ENCODE measurements around the gene TMEM126A. TPM values are rescaled to one million over a fixed set of nuclear protein-coding genes. Genes with fewer than 3 reads are reported as not detected.

Gene TMEM126A
- total RNA-seq, 2 experiments from 2014 or later: 17.0 to 19.5 TPM

GRCh38 chr11:85673393-85673792, 25.6 kb downstream of the TMEM126A start:
- Mint-ChIP-seq H3K27ac (no peak overlapping the region), H3K4me3 (no peak overlapping the region), H3K36me3 (ENCODE audit: low read depth) (no peaks in the 10 kb centered on the region), H3K4me1 (ENCODE audit: low read depth) (no peaks in the 10 kb centered on the region), H3K9me3 (no peaks in the 10 kb centered on the region), H3K27me3 (no peaks in the 10 kb centered on the region)
- no peaks in the 10 kb centered on the region for H3K9me3 ChIP-seq (ENCODE audit: control insufficient read depth in 1 of 2, insufficient read depth in 1 of 2, low read length in 2 of 2)
- H3K27ac ChIP-seq (ENCODE audit: low read depth in 1 of 2, low read length in 2 of 2): no peak overlapping the region
- intact Hi-C loops (cut with DNase I, micrococcal nuclease): no loop called here
- ATAC-seq (ENCODE audit: poor library complexity): no peak
- no peaks in the 10 kb centered on the region for H3K4me1 ChIP-seq (ENCODE audit: insufficient read depth, low read length)
- no peak for DNase-seq
- ChIA-PET POLR2A (no interaction called here), CTCF (no interaction called here)
- no peaks in the 10 kb centered on the region for H3K27me3 ChIP-seq (ENCODE audit: control insufficient read depth in 1 of 2, insufficient read depth in 2 of 2, low read length in 2 of 2)
- H3K36me3 ChIP-seq (ENCODE audit: insufficient read depth, low read length): no peaks in the 10 kb centered on the region
- TF ChIP-seq CTCF (IDR thresholded peaks at IDR 0.05): no peak
- H3K4me3 ChIP-seq (ENCODE audit: low read length): no peak overlapping the region

- H3K36me3 ChIP-seq (ENCODE audit: insufficient read depth, low read length): no peaks in the 10 kb centered on the region
- no peak overlapping the region for H3K4me3 ChIP-seq (ENCODE audit: low read length)
- TF ChIP-seq CTCF (IDR thresholded peaks at IDR 0.05): no peak
- H3K9me3 Mint-ChIP-seq: no peaks in the 10 kb centered on the region
- CTCF ChIA-PET: interaction anchor here (1.2 to 2.3 kb wide), 3 partner anchors 11 to 175 kb away, joined by 3 to 5 read pairs (median 4); partner anchors contain the start of gene CCDC83
- no peak overlapping the region for H3K27ac ChIP-seq (ENCODE audit: low read depth in 1 of 2, low read length in 2 of 2)
- POLR2A ChIA-PET: interaction anchor here (1.1 to 2.6 kb wide), 2 partner anchors 14 to 566 kb away, joined by 3 to 12 read pairs; partner anchors contain the start of gene CREBZF
- H3K9me3 ChIP-seq (ENCODE audit: control insufficient read depth in 1 of 2, insufficient read depth in 1 of 2, low read length in 2 of 2): no peaks in the 10 kb centered on the region
- ATAC-seq (ENCODE audit: poor library complexity) (no peak), DNase-seq (no peak)
- H3K4me1 Mint-ChIP-seq (ENCODE audit: low read depth): peaks cover 11% of the 10 kb centered on the region
- no peaks in the 10 kb centered on the region for H3K36me3 Mint-ChIP-seq (ENCODE audit: low read depth)
- H3K27me3 ChIP-seq (ENCODE audit: control insufficient read depth in 1 of 2, insufficient read depth in 2 of 2, low read length in 2 of 2): peaks cover 0 to 5% of the 10 kb centered on the region in 2 experiments
- intact Hi-C loops (cut with DNase I, micrococcal nuclease): no loop called here
- H3K4me3 Mint-ChIP-seq: no peak overlapping the region
- H3K27ac Mint-ChIP-seq: no peak overlapping the region
- no peaks in the 10 kb centered on the region for H3K27me3 Mint-ChIP-seq
- peaks cover 12% of the 10 kb centered on the region for H3K4me1 ChIP-seq (ENCODE audit: insufficient read depth, low read length)
These were observed 31.8 kb downstream of the TMEM126A start for GRCh38 chr11:85679576-85679975.

- ChIA-PET CTCF (interaction anchor here (0.6 to 1.0 kb wide), 2 partner anchors 78 to 174 kb away, joined by 3 to 4 read pairs; partner anchors contain the start of gene CCDC83), POLR2A (interaction anchor here (1.1 to 1.9 kb wide), 3 partner anchors 16 to 564 kb away, joined by 3 to 5 read pairs (median 5); partner anchors contain the start of gene CREBZF)
- H3K4me3 ChIP-seq (ENCODE audit: low read length): no peak overlapping the region
- intact Hi-C loops (cut with DNase I, micrococcal nuclease): loop anchor here in 1 of 2 experiments (10.0 kb wide), 1 partner anchor 284 kb away; no protein-coding TSS in a partner anchor
- Mint-ChIP-seq H3K9me3 (no peaks in the 10 kb centered on the region), H3K27ac (no peak overlapping the region), H3K36me3 (ENCODE audit: low read depth) (no peaks in the 10 kb centered on the region), H3K4me3 (no peak overlapping the region), H3K27me3 (no peaks in the 10 kb centered on the region), H3K4me1 (ENCODE audit: low read depth) (peaks cover 11% of the 10 kb centered on the region)
- peaks cover 0 to 5% of the 10 kb centered on the region in 2 experiments for H3K27me3 ChIP-seq (ENCODE audit: control insufficient read depth in 1 of 2, insufficient read depth in 2 of 2, low read length in 2 of 2)
- ATAC-seq (ENCODE audit: poor library complexity): peak; percentile 21
- peaks cover 12% of the 10 kb centered on the region for H3K4me1 ChIP-seq (ENCODE audit: insufficient read depth, low read length)
- no peak overlapping the region for H3K27ac ChIP-seq (ENCODE audit: low read depth in 1 of 2, low read length in 2 of 2)
- DNase-seq: peak in 3 of 14 experiments; percentile 12 to 46 (median 19)
- H3K9me3 ChIP-seq (ENCODE audit: control insufficient read depth in 1 of 2, insufficient read depth in 1 of 2, low read length in 2 of 2): no peaks in the 10 kb centered on the region
- H3K36me3 ChIP-seq (ENCODE audit: insufficient read depth, low read length): no peaks in the 10 kb centered on the region
- no peak for TF ChIP-seq CTCF (IDR thresholded peaks at IDR 0.05)
These were observed 33.1 kb downstream of the TMEM126A start for GRCh38 chr11:85680897-85681296.
